ENCODE measurements around the gene GBGT1.

DNA sequence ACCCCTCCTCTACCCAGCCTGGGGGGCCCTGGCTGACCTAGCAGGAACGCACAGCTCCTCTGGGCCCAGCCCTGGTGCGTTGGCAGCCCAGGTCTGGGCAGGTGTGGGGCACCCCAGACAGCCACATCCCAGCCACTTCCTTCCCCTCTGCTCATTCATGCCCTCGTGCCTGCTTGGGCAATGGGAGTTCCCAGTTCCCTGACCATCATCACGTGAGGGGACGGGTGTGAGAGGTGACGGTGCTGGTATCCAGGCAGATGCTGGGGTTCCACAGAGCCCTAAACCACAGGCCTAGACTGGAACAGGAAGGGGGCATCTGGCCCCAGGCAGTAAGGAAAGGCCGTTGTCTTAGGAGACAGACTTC, 51.1 kb downstream of the GBGT1 start:
- TF ChIP-seq, protein P1, sequence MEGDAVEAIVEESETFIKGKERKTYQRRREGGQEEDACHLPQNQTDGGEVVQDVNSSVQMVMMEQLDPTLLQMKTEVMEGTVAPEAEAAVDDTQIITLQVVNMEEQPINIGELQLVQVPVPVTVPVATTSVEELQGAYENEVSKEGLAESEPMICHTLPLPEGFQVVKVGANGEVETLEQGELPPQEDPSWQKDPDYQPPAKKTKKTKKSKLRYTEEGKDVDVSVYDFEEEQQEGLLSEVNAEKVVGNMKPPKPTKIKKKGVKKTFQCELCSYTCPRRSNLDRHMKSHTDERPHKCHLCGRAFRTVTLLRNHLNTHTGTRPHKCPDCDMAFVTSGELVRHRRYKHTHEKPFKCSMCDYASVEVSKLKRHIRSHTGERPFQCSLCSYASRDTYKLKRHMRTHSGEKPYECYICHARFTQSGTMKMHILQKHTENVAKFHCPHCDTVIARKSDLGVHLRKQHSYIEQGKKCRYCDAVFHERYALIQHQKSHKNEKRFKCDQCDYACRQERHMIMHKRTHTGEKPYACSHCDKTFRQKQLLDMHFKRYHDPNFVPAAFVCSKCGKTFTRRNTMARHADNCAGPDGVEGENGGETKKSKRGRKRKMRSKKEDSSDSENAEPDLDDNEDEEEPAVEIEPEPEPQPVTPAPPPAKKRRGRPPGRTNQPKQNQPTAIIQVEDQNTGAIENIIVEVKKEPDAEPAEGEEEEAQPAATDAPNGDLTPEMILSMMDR (IDR thresholded peaks at IDR 0.05): no peak
- no peak for TF ChIP-seq POLR2A (IDR thresholded peaks at IDR 0.05)

Data from Peyer's patch (tissue), 4 donors.